Measurements from ENCODE around the gene CHRM2.

DNA sequence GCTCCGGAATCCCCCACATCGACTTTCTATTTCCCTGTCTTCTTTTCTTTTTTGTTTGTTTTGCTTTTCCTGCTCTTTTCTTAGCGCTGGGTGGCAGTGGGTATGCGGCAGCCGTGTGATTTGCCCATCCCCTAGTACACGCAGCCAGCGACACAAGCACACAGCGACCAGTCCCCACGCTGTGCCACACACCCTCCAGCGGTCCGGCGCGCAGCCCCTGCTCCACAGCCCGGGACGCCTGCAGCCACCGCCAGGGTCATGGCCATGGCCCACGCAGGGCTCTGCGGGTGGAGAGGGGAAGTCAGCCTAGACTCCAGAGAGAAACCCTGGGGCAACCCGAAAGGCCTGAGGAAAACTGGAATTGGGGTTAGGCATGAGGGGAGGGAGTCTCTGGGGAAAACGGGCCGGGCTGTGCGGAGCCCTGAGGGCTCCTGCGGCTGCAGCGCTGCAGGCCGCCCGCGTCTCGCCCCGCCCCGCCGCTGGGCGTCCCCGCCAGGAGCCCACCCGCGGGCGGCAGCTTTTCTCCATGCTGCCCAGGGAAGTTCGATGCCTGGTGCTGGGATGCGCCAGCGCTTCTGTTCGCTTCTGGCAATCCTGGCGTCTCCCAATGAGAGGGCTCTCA, 2.5 kb downstream of the CHRM2 start:
- TF ChIP-seq POLR2AphosphoS5 (IDR thresholded peaks at IDR 0.05; ENCODE audit: low read depth, low read length) (no peak), PHF8 (conservative IDR thresholded peaks at IDR 0.05; ENCODE audit: low read depth, low read length) (no peak), RBBP5 (IDR thresholded peaks at IDR 0.05; ENCODE audit: borderline replicate concordance, low read depth, low read length) (no peak), TEAD4 (IDR thresholded peaks at IDR 0.05; ENCODE audit: low read depth, low read length) (no peak), POLR2A (IDR thresholded peaks at IDR 0.05; ENCODE audit: control extremely low read depth in 1 of 2, low read depth in 2 of 2, low read length in 2 of 2) (no peak), JUN (IDR thresholded peaks at IDR 0.05; ENCODE audit: low read depth, low read length) (no peak), RAD21 (IDR thresholded peaks at IDR 0.05 in 1 of 2, conservative IDR thresholded peaks at IDR 0.05 in 1 of 2; ENCODE audit: low read depth in 2 of 2, low read length in 2 of 2) (no peak), GTF2F1 (IDR thresholded peaks at IDR 0.05; ENCODE audit: borderline replicate concordance, low read depth, low read length) (no peak)
- TF ChIP-seq, protein P1, sequence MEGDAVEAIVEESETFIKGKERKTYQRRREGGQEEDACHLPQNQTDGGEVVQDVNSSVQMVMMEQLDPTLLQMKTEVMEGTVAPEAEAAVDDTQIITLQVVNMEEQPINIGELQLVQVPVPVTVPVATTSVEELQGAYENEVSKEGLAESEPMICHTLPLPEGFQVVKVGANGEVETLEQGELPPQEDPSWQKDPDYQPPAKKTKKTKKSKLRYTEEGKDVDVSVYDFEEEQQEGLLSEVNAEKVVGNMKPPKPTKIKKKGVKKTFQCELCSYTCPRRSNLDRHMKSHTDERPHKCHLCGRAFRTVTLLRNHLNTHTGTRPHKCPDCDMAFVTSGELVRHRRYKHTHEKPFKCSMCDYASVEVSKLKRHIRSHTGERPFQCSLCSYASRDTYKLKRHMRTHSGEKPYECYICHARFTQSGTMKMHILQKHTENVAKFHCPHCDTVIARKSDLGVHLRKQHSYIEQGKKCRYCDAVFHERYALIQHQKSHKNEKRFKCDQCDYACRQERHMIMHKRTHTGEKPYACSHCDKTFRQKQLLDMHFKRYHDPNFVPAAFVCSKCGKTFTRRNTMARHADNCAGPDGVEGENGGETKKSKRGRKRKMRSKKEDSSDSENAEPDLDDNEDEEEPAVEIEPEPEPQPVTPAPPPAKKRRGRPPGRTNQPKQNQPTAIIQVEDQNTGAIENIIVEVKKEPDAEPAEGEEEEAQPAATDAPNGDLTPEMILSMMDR (IDR thresholded peaks at IDR 0.05; ENCODE audit: control extremely low read depth in 1 of 3, insufficient read depth in 1 of 3, low read depth in 1 of 3, low read length in 3 of 3), result no peak

All from H1 (cell line).